ENCODE data around the gene MYH11.

MYH11 gene

GRCh38 chr16:15856901-15857698, at the start of gene MYH11:
Gene MYH11, minus strand, starts transcription at chr16:15857028. Its CDS starts 18,776 bp downstream, at chr16:15838252.
- no peak for DNase-seq

- DNase-seq: no peak
Measured at GRCh38 chr16:15906439-15906838, 49.6 kb upstream of the MYH11 start.

GRCh38 chr16:15903960-15904359, 47.1 kb upstream of the MYH11 start:
- DNase-seq: no peak

- no peak for DNase-seq
Measured at GRCh38 chr16:15900901-15901500, 44.2 kb upstream of the MYH11 start.

- no peak for DNase-seq
Measured at GRCh38 chr16:15900357-15900756, 43.5 kb upstream of the MYH11 start.

DNA sequence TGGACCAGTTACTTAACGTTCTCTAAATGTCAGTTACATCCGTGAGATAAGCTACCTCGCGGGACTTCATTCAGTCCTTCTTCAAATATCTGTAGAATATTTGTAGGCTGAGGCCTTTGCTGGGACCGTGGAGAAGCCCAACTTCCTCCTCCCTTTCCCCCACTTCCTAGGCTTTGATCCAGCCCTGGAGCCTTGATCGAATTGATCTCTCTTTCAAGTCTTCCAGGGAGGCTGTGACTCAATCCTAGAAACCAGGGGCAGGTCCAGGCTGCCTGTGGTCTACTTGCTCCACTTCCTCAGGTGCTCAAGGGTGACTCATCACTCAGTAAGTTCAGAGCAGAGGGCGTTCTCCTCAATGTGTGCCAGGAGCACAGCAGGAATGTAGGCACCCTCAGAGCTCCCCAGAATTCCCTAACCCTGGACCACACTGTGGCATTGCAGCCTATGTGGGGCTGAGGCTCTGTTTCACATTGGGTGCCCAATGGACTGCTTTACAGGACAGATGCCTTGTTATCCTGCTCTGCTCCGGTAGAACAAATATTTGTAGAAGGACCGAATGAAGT, 42.8 kb upstream of the MYH11 start:
- DNase-seq: no peak

DNA sequence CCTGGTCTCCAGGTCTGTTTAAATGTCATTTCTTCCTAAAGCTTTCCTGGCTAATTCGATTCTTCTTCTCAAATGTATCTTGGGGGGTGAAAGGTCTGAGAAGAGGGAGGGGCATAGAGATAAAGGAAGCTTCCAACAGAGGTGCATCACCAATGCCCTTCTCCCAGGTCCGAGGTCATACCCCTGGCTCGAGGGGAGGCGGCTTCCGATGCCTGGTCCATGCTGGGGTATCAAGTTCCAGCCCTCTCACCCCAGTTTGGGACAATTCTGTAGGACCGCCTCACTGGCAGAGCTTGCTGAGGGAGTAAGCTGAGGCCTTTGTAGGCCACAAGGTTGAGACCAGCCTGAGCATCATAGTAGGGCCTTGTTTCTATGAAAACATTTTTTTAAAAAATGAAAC, 41.8 kb upstream of the MYH11 start:
- DNase-seq: no peak

DNA sequence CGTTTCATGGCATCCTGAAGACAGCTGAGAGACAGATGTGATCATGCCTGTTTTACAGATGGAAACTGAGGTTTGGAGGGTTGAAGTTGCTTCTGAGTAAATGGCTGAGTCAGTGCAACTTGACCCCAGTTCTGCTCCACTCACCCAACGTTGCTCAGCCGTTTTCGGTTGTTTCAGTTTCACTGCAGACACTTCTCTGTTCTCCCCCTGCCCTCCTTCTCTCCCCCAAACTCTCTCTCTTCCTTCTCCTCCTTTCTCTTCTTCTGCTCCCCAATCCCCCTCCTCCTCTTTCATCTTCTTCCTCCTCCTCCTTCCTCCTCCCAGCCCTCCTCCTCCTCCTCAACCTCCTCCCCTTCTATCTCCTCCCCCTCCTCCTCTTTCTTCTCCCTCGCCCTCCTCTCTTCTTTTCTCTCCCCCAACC, 41.0 kb upstream of the MYH11 start:
- DNase-seq: no peak

DNA sequence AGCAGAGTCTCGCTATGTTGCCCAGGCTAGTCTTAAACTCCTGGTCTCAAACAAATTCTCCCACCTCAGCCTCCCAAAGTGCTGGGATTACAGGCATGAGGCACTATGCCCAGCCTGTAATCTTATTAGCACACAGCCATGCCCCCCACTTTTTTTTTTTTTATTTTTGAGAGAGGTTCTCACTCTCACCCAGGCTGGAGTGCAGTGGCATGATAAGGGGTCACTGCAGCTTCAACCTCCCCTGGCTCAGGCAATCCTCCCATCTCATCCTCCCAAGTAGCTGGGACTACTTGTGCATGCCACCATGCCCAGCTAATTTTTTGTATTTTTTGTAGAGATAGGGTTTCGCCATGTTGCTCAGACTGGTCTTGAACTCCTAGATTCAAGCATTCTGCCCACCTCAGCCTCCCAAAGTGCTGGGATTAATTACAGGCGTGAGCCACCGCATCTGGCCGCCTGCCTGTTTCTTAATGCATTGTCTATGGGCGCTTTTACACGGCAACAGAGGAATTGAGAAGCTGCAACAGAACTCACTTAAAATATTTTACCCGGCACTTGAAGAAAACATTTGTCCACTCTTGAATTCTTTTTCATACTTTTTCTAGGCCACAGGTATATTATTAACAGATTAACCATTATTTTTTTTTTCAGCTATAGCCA, 40.4 kb upstream of the MYH11 start:
- DNase-seq: no peak

DNA sequence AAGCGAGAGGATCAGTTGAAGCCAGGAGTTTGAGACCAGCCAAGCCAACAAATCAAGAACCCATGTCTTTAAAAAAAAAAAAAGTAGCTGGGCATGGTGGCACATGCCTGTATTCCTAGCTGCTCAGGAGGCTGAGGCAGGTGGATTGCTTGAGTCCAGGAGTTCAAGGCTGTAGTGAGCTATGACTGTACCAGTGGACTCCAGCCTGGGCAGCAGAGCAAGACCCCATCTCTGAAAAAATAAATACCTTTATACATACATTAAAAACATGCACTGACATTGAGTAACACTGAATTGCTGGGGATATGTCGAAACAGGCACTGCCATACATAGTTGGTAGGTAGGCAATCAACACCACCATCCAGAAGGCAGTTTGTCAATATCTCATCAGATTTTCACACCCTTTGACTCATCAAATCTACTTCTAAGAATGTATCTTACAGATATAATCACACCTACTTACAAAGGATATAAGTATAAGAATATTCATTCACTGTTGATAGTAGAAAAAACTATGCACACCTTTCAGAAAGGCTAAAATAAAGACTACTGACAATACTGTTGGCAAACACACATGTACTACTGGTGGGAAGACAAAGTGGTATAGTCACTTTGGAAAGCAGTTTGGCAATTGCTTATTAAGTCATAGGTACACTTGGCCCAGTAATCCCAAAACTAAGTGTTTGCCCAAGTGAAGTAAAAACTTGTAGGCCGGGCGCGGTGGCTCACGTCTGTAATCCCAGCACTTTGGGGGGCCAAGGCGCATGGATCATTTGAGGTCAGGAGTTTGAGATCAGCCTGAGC, 37.9 kb upstream of the MYH11 start:
- no peak for DNase-seq

- no peak for DNase-seq
Measured at GRCh38 chr16:15891508-15891907, 34.7 kb upstream of the MYH11 start.

DNA sequence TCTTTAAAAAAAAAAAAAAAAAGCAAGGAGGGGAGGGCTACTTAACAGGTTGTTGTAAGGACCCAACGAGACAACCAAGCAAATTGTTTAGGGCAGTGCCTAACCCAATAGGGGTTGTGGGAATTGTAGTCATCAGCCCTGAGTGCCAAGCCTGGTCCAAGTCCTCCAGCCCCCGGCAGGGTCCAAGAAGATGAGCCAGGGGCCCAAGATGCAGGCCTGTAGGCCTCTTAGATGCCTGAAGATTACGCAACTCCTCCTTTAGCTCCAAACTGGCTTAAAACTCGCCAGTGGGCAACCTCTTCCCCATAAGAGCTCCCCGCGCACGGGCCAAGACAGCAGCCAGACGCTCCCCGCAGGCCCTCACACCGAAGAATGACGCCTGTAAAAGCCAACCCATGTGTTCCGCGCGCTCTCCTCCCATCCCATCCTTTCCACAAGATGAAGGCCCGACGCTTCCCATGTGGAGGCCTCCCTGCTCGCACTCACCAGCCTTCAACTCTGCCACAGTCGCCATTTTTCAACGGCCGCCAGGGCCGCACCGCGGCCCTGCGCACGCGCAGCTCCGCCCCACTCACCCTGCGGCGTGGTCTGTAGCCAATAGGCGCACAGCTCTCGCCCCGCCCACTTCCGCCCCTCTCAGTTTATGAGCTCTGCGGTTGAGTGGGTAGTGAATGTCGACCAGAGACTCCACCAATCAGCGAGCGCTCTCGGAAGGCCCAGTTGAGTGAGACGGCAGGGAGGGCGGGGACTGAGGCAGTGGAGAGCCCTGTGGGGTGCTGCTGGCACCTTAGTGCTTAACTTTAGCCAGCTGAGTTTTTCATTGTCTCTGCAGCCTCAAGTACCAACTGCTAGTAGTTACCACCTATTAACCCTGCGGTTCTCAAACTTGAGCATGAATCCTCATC, 31.5 kb upstream of the MYH11 start, which contains the start of gene CEP20:
Gene CEP20, minus strand, starts transcription at position 532 of the 905 bp plus-strand sequence. Its CDS starts 18 bp downstream, at position 514.
- peak; percentile 89 to 94 for DNase-seq

- DNase-seq: no peak
Measured at GRCh38 chr16:15887283-15887682, 30.5 kb upstream of the MYH11 start.

DNA sequence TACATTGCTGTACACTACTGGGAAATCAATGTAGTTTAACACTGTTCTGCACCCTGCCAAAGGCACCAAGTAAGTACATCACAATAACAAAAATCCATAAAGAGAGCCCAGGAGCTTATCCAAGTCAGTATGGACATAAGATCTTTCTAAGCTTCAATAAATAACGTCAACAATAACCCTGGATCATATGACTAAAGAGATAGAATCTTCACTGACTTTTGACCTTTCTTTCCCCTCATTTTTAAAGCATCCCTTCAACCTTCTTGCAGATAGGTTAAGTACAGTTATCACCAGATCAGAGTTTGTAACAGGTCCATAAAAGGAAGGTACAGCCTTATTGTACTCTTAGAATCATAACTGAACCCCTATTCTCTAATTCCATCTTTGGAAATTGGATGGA, 29.2 kb upstream of the MYH11 start:
- no peak for DNase-seq

DNA sequence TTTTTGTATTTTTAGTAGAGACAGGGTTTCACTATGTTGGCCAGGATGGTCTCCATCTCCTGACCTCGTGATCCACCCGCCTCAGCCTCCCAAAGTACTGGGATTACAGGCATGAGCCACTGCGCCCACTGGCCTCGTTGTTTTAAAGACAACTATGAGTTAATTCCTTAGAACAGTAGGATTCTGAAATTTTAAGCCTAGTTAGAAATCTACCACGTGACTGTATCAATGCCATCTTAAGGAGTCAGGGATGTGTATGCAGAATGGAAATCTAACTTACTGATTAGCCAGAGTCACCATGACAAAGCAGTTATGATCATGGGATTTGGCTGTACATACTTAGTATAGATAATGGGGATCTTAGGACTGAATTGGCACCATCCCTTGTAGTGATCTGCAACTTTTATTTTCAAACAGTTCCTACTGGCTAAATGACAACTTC, 28.8 kb upstream of the MYH11 start:
- no peak for DNase-seq

DNA sequence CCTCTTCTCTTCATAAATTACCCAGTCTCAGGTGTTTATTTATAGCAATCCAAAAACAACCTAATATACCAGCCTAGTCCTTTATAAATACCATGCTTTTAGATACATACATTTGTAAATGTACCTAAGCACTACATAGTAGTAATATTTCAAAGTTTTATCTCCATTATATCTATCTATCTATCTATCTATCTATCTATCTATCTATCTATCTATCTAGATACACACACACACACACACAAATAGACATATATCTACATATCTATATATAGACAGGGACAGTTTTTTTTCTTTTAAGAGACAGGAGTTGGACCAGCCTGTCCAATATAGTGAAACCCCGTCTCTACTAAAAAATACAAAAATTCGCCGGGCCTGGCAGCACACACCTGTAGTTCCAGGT, 25.7 kb upstream of the MYH11 start:
- DNase-seq: no peak

- DNase-seq: no peak
Measured at GRCh38 chr16:15881794-15882379, 25.1 kb upstream of the MYH11 start.

DNA sequence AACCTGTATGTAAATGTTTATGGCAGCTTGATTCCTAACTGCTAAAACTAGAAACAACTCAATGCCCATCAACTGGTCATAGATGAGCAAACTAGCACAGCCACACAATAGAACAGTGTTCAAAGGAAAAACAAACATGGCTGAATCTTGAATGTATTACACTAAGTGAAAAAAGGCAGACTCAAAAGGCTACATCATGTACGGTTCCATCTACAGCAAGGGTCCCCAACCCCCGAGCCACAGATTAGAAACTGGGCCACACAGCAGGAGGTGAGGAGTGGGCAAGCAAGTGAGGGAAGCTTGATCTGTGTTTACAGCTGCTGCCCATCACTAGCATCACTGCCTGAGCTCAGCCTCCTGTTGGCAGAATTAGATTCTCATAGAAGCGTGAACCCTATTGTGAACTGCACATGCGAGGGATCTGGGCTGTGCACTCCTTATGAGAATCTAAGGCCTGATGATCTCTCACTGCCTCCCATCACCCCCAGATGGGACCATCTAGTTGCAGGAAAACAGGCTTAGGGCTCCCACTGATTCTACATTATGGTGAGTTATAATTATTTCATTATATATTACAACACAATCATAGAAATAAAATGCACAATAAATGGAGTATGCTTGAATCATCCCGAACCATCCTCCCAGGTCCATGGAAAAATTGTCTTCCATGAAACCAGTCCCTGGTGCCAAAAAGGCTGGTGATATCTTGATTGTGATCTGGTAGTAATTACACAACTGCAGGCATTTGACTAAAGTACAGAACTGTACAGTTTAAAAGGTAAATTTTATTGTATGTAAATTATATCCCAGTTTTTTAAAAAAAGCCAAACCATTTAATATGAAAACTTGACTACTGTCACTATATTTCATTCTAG, 23.8 kb upstream of the MYH11 start:
- DNase-seq: no peak

DNA sequence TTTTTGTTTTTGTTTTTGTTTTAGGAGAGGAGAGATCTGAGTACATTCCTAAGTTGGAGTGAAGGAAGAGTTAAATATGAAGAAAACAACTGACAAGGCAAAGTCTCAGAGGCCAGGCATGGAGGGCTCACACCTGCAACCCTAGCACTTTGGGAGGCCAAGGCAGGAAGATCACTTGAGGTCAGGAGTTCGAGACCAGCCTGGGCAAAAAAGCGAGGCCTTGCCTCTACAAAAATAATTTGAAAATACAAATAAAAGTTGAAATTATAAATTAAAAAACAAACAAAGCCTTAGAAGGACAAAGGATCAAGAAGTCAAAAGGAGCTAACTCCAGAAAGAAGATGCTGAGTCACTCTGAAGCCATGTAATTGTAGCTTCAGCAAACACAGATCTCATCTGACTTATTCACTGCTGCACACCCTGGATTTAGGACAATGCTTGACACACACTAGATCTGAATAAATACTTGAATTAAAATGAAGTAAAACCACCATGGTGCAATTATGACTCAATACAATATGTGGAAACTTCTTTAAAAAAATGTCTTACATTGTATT, 22.5 kb upstream of the MYH11 start:
- DNase-seq: no peak

GRCh38 chr16:15876503-15876902, 19.7 kb upstream of the MYH11 start:
- DNase-seq: no peak
